ENCODE data around the gene VASP.
"Not testable (repeated sequence)": the region's sequence is repeated elsewhere in the genome, so short reads cannot be mapped to it uniquely, and the experiment has no call there.

Gene VASP

GRCh38 chr19:45498411-45499195 is 8.7 kb upstream of the VASP start, which contains the start of gene PPM1N:
PPM1N (plus strand) TSS chr19:45498443; CDS start chr19:45498473, 30 bp downstream.
- DNase-seq = peak; percentile 58

GRCh38 chr19:45499196-45500180 is 7.8 kb upstream of the VASP start:
- DNase-seq = peak; percentile 69

- DNase-seq = no peak
Observed at GRCh38 chr19:45500918-45501729, 6.2 kb upstream of the VASP start.

GRCh38 chr19:45501730-45502014 is 5.6 kb upstream of the VASP start:
- DNase-seq = no peak

- DNase-seq = no peak
Observed at GRCh38 chr19:45502111-45502510, 5.2 kb upstream of the VASP start.

GRCh38 chr19:45503909-45504308 is 3.4 kb upstream of the VASP start:
- DNase-seq = no peak

GRCh38 chr19:45505151-45505995 is 1.9 kb upstream of the VASP start:
- DNase-seq = no peak

- DNase-seq = no peak
Observed at GRCh38 chr19:45505996-45506245, 1.4 kb upstream of the VASP start.

GRCh38 chr19:45506246-45506988 is 862 bp upstream of the VASP start:
- DNase-seq = peak; percentile 94

GRCh38 chr19:45507872-45508416 is 665 bp downstream of the VASP start:
- DNase-seq = peak; percentile 43

- DNase-seq = peak; percentile 84
Observed at GRCh38 chr19:45508417-45508860, 1.2 kb downstream of the VASP start.

GRCh38 chr19:45508861-45509691 is 1.8 kb downstream of the VASP start:
- DNase-seq = peak; percentile 78

GRCh38 chr19:45509692-45510015 is 2.4 kb downstream of the VASP start:
- no peak for DNase-seq

GRCh38 chr19:45510352-45510751 is 3.1 kb downstream of the VASP start:
- DNase-seq = not testable (repeated sequence)

- no peak for DNase-seq
Observed at GRCh38 chr19:45511074-45511473, 3.8 kb downstream of the VASP start.

- DNase-seq = no peak
Observed at GRCh38 chr19:45512881-45513483, 5.7 kb downstream of the VASP start.

- DNase-seq = no peak
Observed at GRCh38 chr19:45514376-45515051, 7.2 kb downstream of the VASP start.

- DNase-seq = no peak
Observed at GRCh38 chr19:45515081-45515624, 7.9 kb downstream of the VASP start.

- DNase-seq = no peak
Observed at GRCh38 chr19:45515807-45516401, 8.6 kb downstream of the VASP start.

All from DMS53 (cell line).